ENCODE measurements around the gene CD226.

GRCh38 chr18:69895066-69896047 lies 52.3 kb downstream of the CD226 start:
- no peak for TF ChIP-seq POLR2A (IDR thresholded peaks at IDR 0.05)
- no peak for TF ChIP-seq CTCF (IDR thresholded peaks at IDR 0.05)

Data from suprapubic skin (tissue), 3 donors.